Umbilical cord (tissue), 2 donors: Measurements from ENCODE around the gene FAM8A1. TPM values are rescaled to one million over a fixed set of nuclear protein-coding genes. Genes with fewer than 3 reads are reported as not detected.

Experiments
- DNase-seq: peaks from one replicate; pipeline ENCODE4 v3.0.0-alpha.2; 2015; ENCODE audit warnings: low spot score
- total RNA-seq: library from RNA; depleted of rRNA; stranded (reverse); fragments of >200 nt; gene quantifications from one replicate; pipeline ENCODE4 v1.2.3, GENCODE V29; 2014; ENCODE audit warnings: low replicate concordance; ENCODE audit not compliant: insufficient read depth

FAM8A1 gene
- total RNA-seq, 1 donor from 2014 or later, result 39.7 TPM

GRCh38 chr6:17600527-17601385, 654 bp downstream of the FAM8A1 start:
- peak; percentile 33 for DNase-seq

GRCh38 chr6:17601386-17601703, 1.2 kb downstream of the FAM8A1 start:
- no peak for DNase-seq

- DNase-seq, result no peak
Observed at GRCh38 chr6:17602888-17603287, 2.8 kb downstream of the FAM8A1 start.

- no peak for DNase-seq
Observed at GRCh38 chr6:17606606-17607005, 6.5 kb downstream of the FAM8A1 start.

GRCh38 chr6:17610835-17611234, 10.7 kb downstream of the FAM8A1 start:
- no peak for DNase-seq

GRCh38 chr6:17612048-17612447, 11.9 kb downstream of the FAM8A1 start:
- no peak for DNase-seq

GRCh38 chr6:17615794-17616193, 15.7 kb downstream of the FAM8A1 start:
- no peak for DNase-seq

- no peak for DNase-seq
Observed at GRCh38 chr6:17621003-17621402, 20.9 kb downstream of the FAM8A1 start.

- no peak for DNase-seq
Observed at GRCh38 chr6:17622144-17622543, 22.0 kb downstream of the FAM8A1 start.

GRCh38 chr6:17624396-17624795, 24.3 kb downstream of the FAM8A1 start:
- no peak for DNase-seq

GRCh38 chr6:17628873-17629272, 28.8 kb downstream of the FAM8A1 start:
- no peak for DNase-seq

GRCh38 chr6:17629824-17630510, 29.9 kb downstream of the FAM8A1 start:
- DNase-seq, result no peak

GRCh38 chr6:17630511-17631073, 30.5 kb downstream of the FAM8A1 start:
- DNase-seq, result no peak

- DNase-seq, result no peak
Observed at GRCh38 chr6:17632934-17633333, 32.8 kb downstream of the FAM8A1 start.

GRCh38 chr6:17633465-17634188, 33.5 kb downstream of the FAM8A1 start:
- no peak for DNase-seq

GRCh38 chr6:17635568-17635967, 35.5 kb downstream of the FAM8A1 start:
- DNase-seq, result no peak

GRCh38 chr6:17638212-17638715, 38.2 kb downstream of the FAM8A1 start:
- DNase-seq, result no peak

- DNase-seq, result no peak
Observed at GRCh38 chr6:17640477-17640917, 40.4 kb downstream of the FAM8A1 start.

- no peak for DNase-seq
Observed at GRCh38 chr6:17648745-17649144, 48.6 kb downstream of the FAM8A1 start.

GRCh38 chr6:17650656-17651309, 50.7 kb downstream of the FAM8A1 start:
- no peak for DNase-seq

- no peak for DNase-seq
Observed at GRCh38 chr6:17653198-17653882, 53.2 kb downstream of the FAM8A1 start.
